AG08396 (cell line): ENCODE data around the gene PIH1D1.
"Not testable (repeated sequence)": the region's sequence is repeated elsewhere in the genome, so short reads cannot be mapped to it uniquely, and the experiment has no call there.

Experiments
- DNase-seq: peaks from one replicate; pipeline ENCODE4 v3.0.0; 2012; ENCODE audit warnings: low spot score, mixed read lengths

PIH1D1 gene

GRCh38 chr19:49481020-49481683 is 29.5 kb upstream of the PIH1D1 start:
- DNase-seq = no peak

GRCh38 chr19:49479975-49480628 is 28.5 kb upstream of the PIH1D1 start:
- no peak for DNase-seq

- peak; percentile 50 for DNase-seq
These were observed 24.6 kb upstream of the PIH1D1 start for GRCh38 chr19:49475995-49476880.

DNA sequence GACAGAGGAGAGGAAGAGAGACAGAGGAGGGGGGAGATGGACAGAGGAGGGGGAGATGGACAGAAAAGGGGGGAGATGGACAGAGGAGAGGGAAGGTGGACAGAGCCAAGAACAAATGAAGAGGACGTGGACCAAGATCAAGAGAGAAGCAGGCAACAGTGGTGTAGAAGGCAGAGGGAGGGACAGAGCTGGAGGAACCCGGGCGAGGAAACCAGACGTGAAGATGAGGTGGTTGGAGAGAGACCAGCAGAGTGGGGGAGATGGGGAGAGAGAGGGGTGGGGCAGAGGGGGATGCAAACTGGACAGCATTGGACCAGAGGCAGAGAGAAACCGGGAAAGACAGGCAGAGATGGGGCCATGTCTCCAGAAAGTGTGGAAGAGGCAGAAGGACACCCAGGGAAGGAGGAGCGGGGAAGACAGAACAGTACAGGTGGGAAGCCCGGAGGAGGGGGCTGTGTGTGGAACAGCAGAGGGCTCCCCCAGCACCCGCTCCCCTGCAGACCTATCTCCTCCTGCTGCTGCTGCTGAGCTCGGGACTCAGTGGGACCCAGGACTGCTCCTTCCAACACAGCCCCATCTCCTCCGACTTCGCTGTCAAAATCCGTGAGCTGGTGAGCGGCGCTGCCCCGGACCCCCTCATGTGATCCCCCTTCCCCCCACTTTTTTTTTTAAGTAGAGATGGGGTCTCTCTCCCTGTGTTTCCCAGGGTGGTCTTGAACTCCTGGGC is 23.7 kb upstream of the PIH1D1 start:
- no peak for DNase-seq

GRCh38 chr19:49474542-49474924 is 22.9 kb upstream of the PIH1D1 start:
- DNase-seq = no peak

GRCh38 chr19:49473868-49474541 is 22.4 kb upstream of the PIH1D1 start, which contains the start of gene FLT3LG:
FLT3LG (plus strand) TSS chr19:49474215; CDS start chr19:49474640, 425 bp downstream.
- peak; percentile 96 for DNase-seq

DNA sequence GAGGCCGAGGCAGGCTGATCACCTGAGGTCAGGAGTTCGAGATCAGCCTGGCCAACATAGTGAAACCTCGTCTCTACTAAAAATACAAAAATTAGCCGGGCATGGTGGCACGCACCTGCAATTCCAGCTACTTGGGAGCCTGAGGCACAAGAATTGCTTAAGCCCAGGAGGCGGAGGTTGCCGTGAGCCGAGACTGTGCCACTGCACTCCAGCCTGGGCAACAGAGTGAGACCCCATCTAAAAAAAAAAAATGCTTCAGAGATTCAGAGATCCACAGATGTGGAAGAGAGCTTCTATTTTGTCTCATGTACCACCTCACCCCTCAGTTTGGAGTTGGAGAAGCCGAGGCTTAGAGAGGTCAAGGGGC is 21.9 kb upstream of the PIH1D1 start:
- DNase-seq = not testable (repeated sequence)

- no peak for DNase-seq
These were observed 21.3 kb upstream of the PIH1D1 start for GRCh38 chr19:49472936-49473335.

DNA sequence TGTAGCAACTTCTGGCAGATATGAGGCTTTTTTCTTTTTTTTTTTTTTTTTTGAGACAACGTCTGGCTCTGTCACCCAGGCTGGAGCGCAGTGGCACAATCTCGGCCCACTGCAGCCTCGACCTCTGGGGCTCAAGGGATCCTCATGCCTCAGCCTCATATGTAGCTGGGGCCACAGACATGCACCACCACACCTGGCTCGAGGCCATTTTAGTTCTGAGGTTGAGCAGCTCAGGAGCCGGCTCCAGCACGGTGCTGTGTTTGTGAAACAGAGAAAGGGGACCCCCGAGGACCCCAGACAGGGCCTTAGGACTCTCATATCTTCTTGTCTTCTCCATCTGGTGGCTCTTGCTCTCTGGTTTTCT is 19.0 kb upstream of the PIH1D1 start:
- no peak for DNase-seq

GRCh38 chr19:49469828-49470614 is 18.4 kb upstream of the PIH1D1 start:
- DNase-seq = no peak

DNA sequence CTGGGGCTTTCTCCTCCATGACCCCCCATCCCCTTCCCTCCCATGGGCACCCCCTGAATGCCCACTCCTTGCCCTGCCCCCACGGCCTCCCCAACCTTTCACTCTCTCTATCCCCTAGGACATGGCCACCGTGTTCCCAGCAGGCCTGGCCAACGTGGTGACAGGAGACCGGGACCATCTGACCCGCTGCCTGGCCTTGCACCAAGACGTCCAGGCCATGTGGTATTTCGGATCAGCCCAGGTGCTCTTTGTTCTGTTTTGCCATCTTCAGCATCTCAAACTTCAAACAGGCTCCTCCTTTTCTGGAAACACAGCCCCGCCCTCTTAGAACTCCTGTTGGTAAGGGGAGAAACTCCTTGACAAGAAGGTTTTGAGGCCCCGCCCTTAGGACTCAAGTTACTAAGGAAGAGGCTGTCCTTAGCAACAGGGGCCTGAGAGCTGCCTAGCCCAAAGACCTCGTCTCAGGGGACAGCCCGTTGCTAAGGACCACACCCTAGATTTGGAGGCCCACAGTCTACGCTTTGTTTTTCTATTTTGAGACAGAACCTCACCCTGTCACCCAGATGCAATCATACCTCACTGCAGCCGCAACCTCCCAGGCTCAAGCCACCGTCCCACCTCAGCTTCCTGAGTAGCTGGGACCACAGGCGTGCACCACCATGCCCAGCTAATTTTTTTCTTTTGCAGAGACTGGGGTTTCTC is 17.3 kb upstream of the PIH1D1 start:
- no peak for DNase-seq

DNA sequence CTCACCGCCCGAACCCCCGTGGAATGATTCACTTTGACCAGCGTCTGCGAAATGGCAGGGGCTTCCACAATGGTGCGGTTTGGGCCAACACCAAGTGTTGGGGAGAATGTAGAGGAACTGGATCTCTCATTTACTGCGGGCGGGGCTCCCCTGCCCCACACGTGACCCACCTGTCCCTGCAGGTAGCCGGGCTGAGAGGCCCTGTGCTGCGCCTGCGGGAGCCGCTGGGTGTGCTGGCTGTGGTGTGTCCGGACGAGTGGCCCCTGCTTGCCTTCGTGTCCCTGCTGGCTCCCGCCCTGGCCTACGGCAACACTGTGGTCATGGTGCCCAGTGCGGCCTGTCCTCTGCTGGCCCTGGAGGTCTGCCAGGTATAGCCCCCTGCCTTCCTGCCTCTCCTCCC is 16.6 kb upstream of the PIH1D1 start:
- DNase-seq = no peak

DNA sequence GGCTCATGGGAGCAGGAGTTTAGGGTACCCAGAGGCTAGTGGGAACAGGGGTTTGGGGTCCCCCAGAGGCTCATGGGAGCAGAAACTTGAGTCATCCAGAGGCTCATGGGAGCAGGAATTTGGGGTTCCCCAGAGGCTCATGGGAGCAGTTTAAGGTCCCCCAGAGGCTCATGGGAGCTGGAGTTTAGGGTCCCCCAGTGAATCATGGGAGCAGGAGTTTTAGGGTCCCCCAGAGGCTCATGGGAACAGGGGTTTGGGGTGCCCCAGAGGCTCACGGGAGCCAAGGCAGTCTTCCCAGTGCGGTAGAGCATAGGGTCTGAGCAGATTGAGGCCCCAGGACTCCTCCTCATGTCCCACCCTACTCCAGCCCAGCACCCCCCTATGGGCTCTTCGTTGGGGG is 13.8 kb upstream of the PIH1D1 start:
- DNase-seq = no peak

- DNase-seq = no peak
These were observed 12.5 kb upstream of the PIH1D1 start for GRCh38 chr19:49463960-49464740.

GRCh38 chr19:49462492-49462891 is 10.9 kb upstream of the PIH1D1 start:
- no peak for DNase-seq

- no peak for DNase-seq
These were observed 10.0 kb upstream of the PIH1D1 start for GRCh38 chr19:49461656-49462055.

- not testable (repeated sequence) for DNase-seq
These were observed 9.5 kb upstream of the PIH1D1 start for GRCh38 chr19:49461130-49461529.

GRCh38 chr19:49459388-49459787 is 7.8 kb upstream of the PIH1D1 start:
- no peak for DNase-seq

- no peak for DNase-seq
These were observed 6.9 kb upstream of the PIH1D1 start for GRCh38 chr19:49458567-49458903.

DNA sequence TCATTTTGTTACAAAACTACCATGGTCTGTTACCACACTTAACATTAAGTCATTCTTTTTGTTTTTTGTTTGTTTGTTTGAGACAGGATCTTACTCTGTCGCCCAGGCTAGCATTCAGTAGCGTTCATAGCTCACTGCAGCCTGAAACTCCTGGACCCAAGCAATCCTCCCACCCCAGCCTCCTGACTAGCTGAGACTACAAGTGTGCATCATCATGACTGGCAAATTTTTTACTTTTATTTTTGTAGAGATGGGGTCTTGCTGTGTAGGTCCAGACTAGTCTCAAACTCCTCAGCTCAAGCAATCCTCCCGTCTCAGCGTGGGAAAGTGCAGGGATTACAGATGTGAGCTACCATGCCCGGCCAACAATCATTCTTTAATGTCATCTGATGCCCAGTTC is 4.7 kb upstream of the PIH1D1 start:
- DNase-seq = no peak
